Activated naive CD4-positive, alpha-beta T cell treated with anti-CD3 and anti-CD28 coated beads, Interleukin-2, amount 50 U/mL, for 72 hours (primary cell): Measurements from ENCODE around the gene FAM72C. TPM values are rescaled to one million over a fixed set of nuclear protein-coding genes. Genes with fewer than 3 reads are reported as not detected.
"Not testable (repeated sequence)": the region's sequence is repeated elsewhere in the genome, so short reads cannot be mapped to it uniquely, and the experiment has no call there.

Experiments
- ATAC-seq, 2 donors: fragments of 150-1000 bp; cut with Tn5 transposase; 2 replicates each; pipeline ENCODE4 v1.10.0; 2021; ENCODE audit warnings: mild to moderate bottlenecking in 2 of 2, moderate library complexity in 2 of 2
- DNase-seq, 2 donors: peaks; one replicate each; pipeline ENCODE4 v3.0.0; 2021 to 2022; ENCODE audit warnings: low spot score in 2 of 2
- H3K27ac Mint-ChIP-seq, 2 donors: one replicate each; pipeline ENCODE4 v1.8.0; 2022; ENCODE audit warnings: mild to moderate bottlenecking in 2 of 2, mixed read lengths in 2 of 2
- H3K36me3 Mint-ChIP-seq, 2 donors: one replicate each; pipeline ENCODE4 v1.8.0; 2022; ENCODE audit warnings: mixed read lengths in 2 of 2
- H3K9me3 Mint-ChIP-seq, 2 donors: one replicate each; pipeline ENCODE4 v1.8.0; 2022; ENCODE audit warnings: mixed read lengths in 2 of 2
- total RNA-seq, 2 donors: library from RNA; stranded (reverse); gene quantifications; one replicate each; pipeline ENCODE4 v1.2.3, GENCODE V29; 2022

FAM72C gene
- total RNA-seq, result 10 to 100 TPM; 17.1 to 30.6 TPM

GRCh38 chr1:143971924-143972700 is at the start of gene FAM72C:
Gene FAM72C, minus strand, starts transcription at chr1:143971986. Its CDS starts 845 bp downstream, at chr1:143971141.
- H3K9me3 Mint-ChIP-seq, H3K27ac Mint-ChIP-seq, DNase-seq, H3K36me3 Mint-ChIP-seq: not testable (repeated sequence)
- peak; percentile 84 to 85 for ATAC-seq

GRCh38 chr1:144020001-144020738 is 48.4 kb upstream of the FAM72C start:
- H3K27ac Mint-ChIP-seq, H3K36me3 Mint-ChIP-seq, H3K9me3 Mint-ChIP-seq, DNase-seq: not testable (repeated sequence)
- peak; percentile 54 to 60 for ATAC-seq

- not testable (repeated sequence) for H3K27ac Mint-ChIP-seq, H3K9me3 Mint-ChIP-seq, ATAC-seq, DNase-seq, H3K36me3 Mint-ChIP-seq
Observed at GRCh38 chr1:144019101-144019500, 47.3 kb upstream of the FAM72C start.

- not testable (repeated sequence) for ATAC-seq, H3K36me3 Mint-ChIP-seq, H3K9me3 Mint-ChIP-seq, DNase-seq, H3K27ac Mint-ChIP-seq
Observed at GRCh38 chr1:144015180-144015966, 43.6 kb upstream of the FAM72C start.

- H3K27ac Mint-ChIP-seq, ATAC-seq, DNase-seq, H3K36me3 Mint-ChIP-seq, H3K9me3 Mint-ChIP-seq: not testable (repeated sequence)
Observed at GRCh38 chr1:144014528-144014927, 42.7 kb upstream of the FAM72C start.

GRCh38 chr1:144014121-144014520 is 42.3 kb upstream of the FAM72C start:
- H3K27ac Mint-ChIP-seq, H3K36me3 Mint-ChIP-seq, DNase-seq, ATAC-seq, H3K9me3 Mint-ChIP-seq: not testable (repeated sequence)

- H3K36me3 Mint-ChIP-seq, DNase-seq, H3K27ac Mint-ChIP-seq, H3K9me3 Mint-ChIP-seq: not testable (repeated sequence)
- peak; percentile 92 to 93 for ATAC-seq
Observed at GRCh38 chr1:144012168-144012733, 40.5 kb upstream of the FAM72C start.

GRCh38 chr1:144009410-144009809 is 37.6 kb upstream of the FAM72C start:
- H3K36me3 Mint-ChIP-seq, H3K27ac Mint-ChIP-seq, H3K9me3 Mint-ChIP-seq, DNase-seq: not testable (repeated sequence)
- peak in 1 of 2 donors; percentile 48 for ATAC-seq

GRCh38 chr1:144004259-144004658 is 32.5 kb upstream of the FAM72C start:
- not testable (repeated sequence) for H3K36me3 Mint-ChIP-seq, H3K9me3 Mint-ChIP-seq, ATAC-seq, H3K27ac Mint-ChIP-seq, DNase-seq

GRCh38 chr1:144003306-144004029 is 31.7 kb upstream of the FAM72C start:
- not testable (repeated sequence) for H3K9me3 Mint-ChIP-seq, H3K36me3 Mint-ChIP-seq, DNase-seq, H3K27ac Mint-ChIP-seq, ATAC-seq

GRCh38 chr1:144002141-144002881 is 30.5 kb upstream of the FAM72C start:
- not testable (repeated sequence) for ATAC-seq, H3K36me3 Mint-ChIP-seq, H3K9me3 Mint-ChIP-seq, H3K27ac Mint-ChIP-seq, DNase-seq

- ATAC-seq, H3K36me3 Mint-ChIP-seq, H3K27ac Mint-ChIP-seq: not testable (repeated sequence)
Observed at GRCh38 chr1:144001077-144001476, 29.3 kb upstream of the FAM72C start.

GRCh38 chr1:143996020-143996419 is 24.2 kb upstream of the FAM72C start:
- not testable (repeated sequence) for H3K9me3 Mint-ChIP-seq, H3K27ac Mint-ChIP-seq, ATAC-seq, DNase-seq, H3K36me3 Mint-ChIP-seq

More at GRCh38 chr1:144001077-144001476, 29.3 kb upstream of the FAM72C start:
- not testable (repeated sequence) for DNase-seq, H3K9me3 Mint-ChIP-seq

- H3K27ac Mint-ChIP-seq, result not testable (repeated sequence)
Observed at GRCh38 chr1:143993301-143993907, 21.6 kb upstream of the FAM72C start.

GRCh38 chr1:143990699-143991098 is 18.9 kb upstream of the FAM72C start:
- not testable (repeated sequence) for H3K9me3 Mint-ChIP-seq, H3K36me3 Mint-ChIP-seq, H3K27ac Mint-ChIP-seq, ATAC-seq, DNase-seq

More at GRCh38 chr1:143993301-143993907, 21.6 kb upstream of the FAM72C start:
- not testable (repeated sequence) for H3K9me3 Mint-ChIP-seq, DNase-seq, H3K36me3 Mint-ChIP-seq
- peak; percentile 54 to 70 for ATAC-seq
